GM12891 (cell line): ENCODE results near the gene POMC.

Experiments
- POLR2A ChIP-seq: IDR thresholded peaks from 2 replicates; pipeline ENCODE4 v1.6.1; 2011; ENCODE audit warnings: low read depth, low read length, control low read depth
- POLR2AphosphoS5 ChIP-seq: IDR thresholded peaks from 2 replicates; pipeline ENCODE4 v1.6.1; 2011; ENCODE audit warnings: low read depth, low read length, control low read depth
- TAF1 ChIP-seq: IDR thresholded peaks from 2 replicates; pipeline ENCODE4 v1.6.1; 2011; ENCODE audit warnings: low read depth, low read length, control low read depth

- TF ChIP-seq POLR2A (no peak), POLR2AphosphoS5 (no peak), TAF1 (no peak)
Observed at GRCh38 chr2:25164561-25164960, 3.8 kb downstream of the POMC start.
